ENCODE measurements around the gene PPP1R9B. TPM values are rescaled to one million over a fixed set of nuclear protein-coding genes. Genes with fewer than 3 reads are reported as not detected.

PPP1R9B gene
- total and polyA plus RNA-seq, 2 donors (not counting 1 experiment from before 2014, with no cell fraction given): 80.7 to 220 TPM

- no peak for ATAC-seq (ENCODE audit: low read depth)
- Histone ChIP-seq H3K4me2 (replicated peaks; ENCODE audit: low read depth, low read length, poor library complexity, severe bottlenecking) (no peak overlapping the region), H3K9me3 (ENCODE audit: control extremely low read depth in 1 of 3, control insufficient read depth in 2 of 3, insufficient read depth in 1 of 3, low read length in 2 of 3) (no peaks in the 10 kb centered on the region), H3K4me3 (ENCODE audit: control extremely low read depth in 1 of 5, extremely low read depth in 1 of 5, insufficient read depth in 1 of 5, low read depth in 2 of 5, low read length in 4 of 5) (no peak overlapping the region), H3K79me2 (ENCODE audit: control insufficient read depth, insufficient read depth, low read length) (peaks cover 12% of the 10 kb centered on the region), H4K20me1 (ENCODE audit: control insufficient read depth, insufficient read depth, low read length, poor library complexity, severe bottlenecking) (peaks cover 68% of the 10 kb centered on the region), H3K27me3 (replicated peaks in 1 of 4; ENCODE audit: control extremely low read depth in 1 of 4, control insufficient read depth in 3 of 4, insufficient read depth in 4 of 4, low read length in 3 of 4) (peaks cover 0 to 7% (median 1%) of the 10 kb centered on the region in 4 experiments), H2AFZ (ENCODE audit: insufficient read depth, low read depth, low read length, poor library complexity, severe bottlenecking) (no peak overlapping the region), H3K36me3 (replicated peaks in 1 of 2; ENCODE audit: control extremely low read depth in 1 of 2, control insufficient read depth in 1 of 2, extremely low read depth in 1 of 2, insufficient read depth in 2 of 2, low read length in 1 of 2) (peaks cover 8 to 62% of the 10 kb centered on the region in 2 experiments), H3K4me1 (ENCODE audit: control insufficient read depth in 2 of 2, insufficient read depth in 2 of 2, low read length in 2 of 2) (peaks cover 9 to 19% of the 10 kb centered on the region in 2 donors), H3K27ac (ENCODE audit: low read length in 2 of 2) (no peak overlapping the region), H3K9ac (ENCODE audit: low read length) (no peak overlapping the region)
- Mint-ChIP-seq H3K27ac (no peak overlapping the region), H3K4me3 (no peak overlapping the region), H3K9me3 (ENCODE audit: insufficient read depth) (no peaks in the 10 kb centered on the region), H3K4me1 (peaks cover 27% of the 10 kb centered on the region), H3K27me3 (peaks cover 4% of the 10 kb centered on the region)
- no peak for TF ChIP-seq EZH2 (IDR thresholded peaks at IDR 0.05; ENCODE audit: borderline replicate concordance, insufficient read depth, low read depth, low read length, poor library complexity, severe bottlenecking)
- no peak for TF ChIP-seq CTCF (IDR thresholded peaks at IDR 0.05)
- intact Hi-C loops (cut with micrococcal nuclease): no loop called here
- ChIA-PET POLR2A (no interaction called here), CTCF (interaction anchor here (1.0 to 1.2 kb wide), 2 partner anchors 15 to 27 kb away, joined by 3 read pairs; no protein-coding TSS in a partner anchor)
- DNase-seq: no peak
- WGBS (ENCODE audit: insufficient coverage): 93% methylated on average over 13 of the region's 16 CpGs
These were observed 16.0 kb downstream of the PPP1R9B start for GRCh38 chr17:50134206-50135110.

- H3K4me2 ChIP-seq (replicated peaks; ENCODE audit: low read depth, low read length, poor library complexity, severe bottlenecking): no peak overlapping the region
- no peaks in the 10 kb centered on the region for H3K9me3 Mint-ChIP-seq (ENCODE audit: insufficient read depth)
- no peak overlapping the region for H3K9ac ChIP-seq (ENCODE audit: low read length)
- H3K36me3 ChIP-seq (replicated peaks in 1 of 2; ENCODE audit: control extremely low read depth in 1 of 2, control insufficient read depth in 1 of 2, extremely low read depth in 1 of 2, insufficient read depth in 2 of 2, low read length in 1 of 2): peaks cover 8 to 55% of the 10 kb centered on the region in 2 experiments
- ATAC-seq (ENCODE audit: low read depth) (no peak), DNase-seq (no peak)
- peaks cover 0 to 14% (median 5%) of the 10 kb centered on the region in 4 experiments for H3K27me3 ChIP-seq (replicated peaks in 1 of 4; ENCODE audit: control extremely low read depth in 1 of 4, control insufficient read depth in 3 of 4, insufficient read depth in 4 of 4, low read length in 3 of 4)
- H3K27me3 Mint-ChIP-seq: peaks cover 6% of the 10 kb centered on the region
- intact Hi-C loops (cut with micrococcal nuclease): no loop called here
- peaks cover 64% of the 10 kb centered on the region for H4K20me1 ChIP-seq (ENCODE audit: control insufficient read depth, insufficient read depth, low read length, poor library complexity, severe bottlenecking)
- H3K4me3 ChIP-seq (ENCODE audit: control extremely low read depth in 1 of 5, extremely low read depth in 1 of 5, insufficient read depth in 1 of 5, low read depth in 2 of 5, low read length in 4 of 5): no peak overlapping the region
- H3K27ac ChIP-seq (ENCODE audit: low read length in 2 of 2): no peak overlapping the region
- TF ChIP-seq CTCF (IDR thresholded peaks at IDR 0.05) (no peak), EZH2 (IDR thresholded peaks at IDR 0.05; ENCODE audit: borderline replicate concordance, insufficient read depth, low read depth, low read length, poor library complexity, severe bottlenecking) (no peak)
- H2AFZ ChIP-seq (ENCODE audit: insufficient read depth, low read depth, low read length, poor library complexity, severe bottlenecking): no peak overlapping the region
- peaks cover 31% of the 10 kb centered on the region for H3K4me1 Mint-ChIP-seq
- H3K27ac Mint-ChIP-seq: no peak overlapping the region
- ChIA-PET CTCF (no interaction called here), POLR2A (no interaction called here)
- H3K79me2 ChIP-seq (ENCODE audit: control insufficient read depth, insufficient read depth, low read length): peaks cover 11% of the 10 kb centered on the region
- no peak overlapping the region for H3K4me3 Mint-ChIP-seq
- H3K9me3 ChIP-seq (ENCODE audit: control extremely low read depth in 1 of 3, control insufficient read depth in 2 of 3, insufficient read depth in 1 of 3, low read length in 2 of 3): no peaks in the 10 kb centered on the region
- WGBS (ENCODE audit: insufficient coverage): 87% methylated on average over 10 of the region's 16 CpGs
- H3K4me1 ChIP-seq (ENCODE audit: control insufficient read depth in 2 of 2, insufficient read depth in 2 of 2, low read length in 2 of 2): peaks cover 16 to 23% of the 10 kb centered on the region in 2 donors
These were observed 16.7 kb downstream of the PPP1R9B start for GRCh38 chr17:50133769-50134099.
